HCT116 (cell line): ENCODE data around the gene NACC2. TPM values are rescaled to one million over a fixed set of nuclear protein-coding genes. Genes with fewer than 3 reads are reported as not detected.

Experiments used
- ATAC-seq: fragments of 200-7000 bp; cut with Tn5 transposase; 2 replicates; pipeline ENCODE4 v1.9.1; 2020; ENCODE audit warnings: mild to moderate bottlenecking, moderate library complexity
- BruUV-seq: library from RNA; stranded (reverse); fragments of 400-500 nt; replicated peaks from 2 replicates; lab custom pipeline; 2021; lab: Mats Ljungman, UMichigan
- CTCF ChIA-PET: fragments of 300-600 bp; sonication (Branson Sonifier 250); formaldehyde crosslinking; loops from one replicate; lab custom pipeline; 2021; ENCODE audit warnings: antibody characterized with exemption; lab: Charles Lee
- POLR2A ChIA-PET: fragments of 300-600, 350-600 bp; sonication (Branson Sonifier 250); formaldehyde crosslinking; loops from one replicate; lab custom pipeline; 2021; ENCODE audit warnings: antibody characterized with exemption; lab: Charles Lee
- RAD21 ChIA-PET, 2 experiments: fragments of 300-600 bp; sonication (Branson Sonifier 250); formaldehyde crosslinking; loops; one replicate each; lab custom pipeline; 2023; ENCODE audit warnings: low total read pairs in 2 of 2; ENCODE audit not compliant: uncharacterized antibody in 2 of 2, unreplicated experiment in 2 of 2, low non-redundant PET in 1 of 2; lab: Charles Lee
- DNase-seq: peaks from one replicate; pipeline ENCODE4 v3.0.0-alpha.2; 2010; ENCODE audit warnings: low read depth, low spot score
- H2AFZ ChIP-seq: fragments of 200-600 bp; shearing (Covaris generic), sonication (generic); 2 replicates; pipeline ENCODE4 v1.6.1; 2017; ENCODE audit warnings: low read depth, mixed run types, mixed read lengths, antibody characterized with exemption, low read length; ENCODE audit not compliant: poor library complexity, severe bottlenecking
- H3K27ac ChIP-seq: 2 replicates; pipeline ENCODE4 v1.5.1; 2012; ENCODE audit warnings: low read depth, low read length
- H3K27me3 ChIP-seq: fragments of 200-600 bp; sonication (generic); 2 replicates; pipeline ENCODE4 v1.6.1; 2016; ENCODE audit warnings: mixed run types, low read length, mixed read lengths; ENCODE audit not compliant: insufficient read depth
- H3K36me3 ChIP-seq, 2 experiments: fragments of 200-500 bp in 1 of 2; fragments of 200-600 bp in 1 of 2; sonication (Bioruptor generic) in 1 of 2; sonication (generic) in 1 of 2; 2 replicates each; pipeline versions ENCODE4 v1.5.1 to v1.6.1; 2014 to 2016; ENCODE audit warnings: low read length in 2 of 2, inconsistent platforms in 1 of 2, mixed read lengths in 1 of 2, mixed run types in 1 of 2; ENCODE audit not compliant: insufficient read depth in 2 of 2, control insufficient read depth in 1 of 2
- H3K4me1 ChIP-seq, 2 experiments: fragments of 200-600 bp in 1 of 2; sonication (generic) in 1 of 2; 2 replicates each; pipeline versions ENCODE4 v1.5.1 to v1.6.1; 2012 to 2017; ENCODE audit warnings: low read length in 2 of 2, inconsistent platforms in 1 of 2, mild to moderate bottlenecking in 1 of 2, mixed read lengths in 1 of 2, mixed run types in 1 of 2, moderate library complexity in 1 of 2; ENCODE audit not compliant: insufficient read depth in 2 of 2, control insufficient read depth in 1 of 2
- H3K4me2 ChIP-seq: fragments of 200-600 bp; sonication (generic); 2 replicates; pipeline ENCODE4 v1.6.1; 2017; ENCODE audit warnings: mixed run types, low read length, mixed read lengths
- H3K4me3 ChIP-seq, 2 experiments: fragments of 200-600 bp in 1 of 2; sonication (generic) in 1 of 2; replicated peaks in 1 of 2; 2 replicates each; pipeline ENCODE4 v1.5.1; 2011 to 2016; ENCODE audit warnings: low read length in 2 of 2, control low read depth in 1 of 2, low read depth in 1 of 2, mild to moderate bottlenecking in 1 of 2, mixed read lengths in 1 of 2, mixed run types in 1 of 2
- H3K79me2 ChIP-seq: fragments of 200-600 bp; sonication (generic); 2 replicates; pipeline ENCODE4 v1.6.1; 2017; ENCODE audit warnings: mild to moderate bottlenecking, mixed run types, low read length, moderate library complexity, mixed read lengths; ENCODE audit not compliant: insufficient read depth
- H3K9ac ChIP-seq: fragments of 200-600 bp; sonication (generic); 2 replicates; pipeline ENCODE4 v1.6.1; 2016; ENCODE audit warnings: low read length, mixed read lengths
- H3K9me2 ChIP-seq: fragments of 200-600 bp; sonication (generic), shearing (Covaris generic); 2 replicates; pipeline ENCODE4 v1.6.1; 2017; ENCODE audit warnings: mixed run types, mild to moderate bottlenecking, moderate library complexity; ENCODE audit not compliant: insufficient read depth
- H3K9me3 ChIP-seq, 2 experiments: fragments of 200-500 bp in 1 of 2; fragments of 200-600 bp in 1 of 2; sonication (Bioruptor generic) in 1 of 2; sonication (generic) in 1 of 2; 2 replicates each; pipeline ENCODE4 v1.6.1; 2014 to 2017; ENCODE audit warnings: low read length in 2 of 2, mixed read lengths in 2 of 2, inconsistent platforms in 1 of 2, low read depth in 1 of 2, mild to moderate bottlenecking in 1 of 2, mixed run types in 1 of 2, moderate library complexity in 1 of 2; ENCODE audit not compliant: control insufficient read depth in 1 of 2, insufficient read depth in 1 of 2
- H4K20me1 ChIP-seq: fragments of 200-600 bp; sonication (generic), shearing (Covaris generic); 2 replicates; pipeline ENCODE4 v1.6.1; 2017; ENCODE audit warnings: mixed run types, mild to moderate bottlenecking, moderate library complexity; ENCODE audit not compliant: insufficient read depth
- ATF3 ChIP-seq: IDR thresholded peaks from 2 replicates; pipeline ENCODE4 v1.6.1; 2012
- CBX3 ChIP-seq: IDR thresholded peaks from 2 replicates; pipeline ENCODE4 v1.6.1; 2012; ENCODE audit warnings: low read depth
- CTCF ChIP-seq, 3 experiments: fragments of 200-600 bp in 1 of 3; sonication (generic) in 1 of 3; IDR thresholded peaks in 2 of 3; conservative IDR thresholded peaks in 1 of 3; 2 replicates each; pipeline ENCODE4 v1.5.1; 2012 to 2017; ENCODE audit warnings: low read depth in 2 of 3, low read length in 2 of 3, antibody characterized with exemption in 1 of 3, borderline replicate concordance in 1 of 3, control low read depth in 1 of 3, mild to moderate bottlenecking in 1 of 3, mixed read lengths in 1 of 3, mixed run types in 1 of 3, moderate library complexity in 1 of 3; ENCODE audit not compliant: insufficient read depth in 1 of 3
- EGR1 ChIP-seq: IDR thresholded peaks from 2 replicates; pipeline ENCODE4 v1.6.1; 2012; ENCODE audit warnings: low read depth
- ELF1 ChIP-seq: IDR thresholded peaks from 2 replicates; pipeline ENCODE4 v1.6.1; 2012; ENCODE audit warnings: low read depth, borderline replicate concordance
- EZH2 ChIP-seq: fragments of 200-600 bp; sonication (generic); IDR thresholded peaks from 2 replicates; pipeline ENCODE4 v1.6.1; 2017; ENCODE audit warnings: antibody characterized with exemption, mixed run types
- EZH2phosphoT487 ChIP-seq: fragments of 200-600 bp; IDR thresholded peaks from 2 replicates; pipeline ENCODE4 v1.6.1; 2018; ENCODE audit warnings: antibody characterized with exemption, borderline replicate concordance
- FOSL1 ChIP-seq: IDR thresholded peaks from 2 replicates; pipeline ENCODE4 v1.6.1; 2012; ENCODE audit warnings: low read depth
- JUND ChIP-seq: IDR thresholded peaks from 2 replicates; pipeline ENCODE4 v1.6.1; 2012
- POLR2A ChIP-seq: IDR thresholded peaks from 2 replicates; pipeline ENCODE4 v1.7.0; 2011; ENCODE audit warnings: borderline replicate concordance; ENCODE audit not compliant: insufficient read depth, insufficient read length; ENCODE audit errors: extremely low read depth
- POLR2AphosphoS5 ChIP-seq: IDR thresholded peaks from 2 replicates; pipeline ENCODE4 v1.6.1; 2011; ENCODE audit warnings: mild to moderate bottlenecking, low read depth, low read length, moderate library complexity
- RAD21 ChIP-seq: IDR thresholded peaks from 2 replicates; pipeline ENCODE4 v1.6.1; 2012; ENCODE audit warnings: low read depth, mild to moderate bottlenecking
- REST ChIP-seq: IDR thresholded peaks from 2 replicates; pipeline ENCODE4 v1.6.1; 2012; ENCODE audit warnings: low read depth
- SP1 ChIP-seq: IDR thresholded peaks from 2 replicates; pipeline ENCODE4 v1.6.1; 2012; ENCODE audit warnings: low read depth
- TCF7L2 ChIP-seq: IDR thresholded peaks from 2 replicates; pipeline ENCODE4 v1.7.0; 2011; ENCODE audit warnings: borderline replicate concordance, inconsistent platforms; ENCODE audit not compliant: insufficient read depth, insufficient read length; ENCODE audit errors: extremely low read depth
- YY1 ChIP-seq: IDR thresholded peaks from 2 replicates; pipeline ENCODE4 v1.6.1; 2011; ENCODE audit warnings: low read length, low read depth, moderate library complexity, mild to moderate bottlenecking; ENCODE audit not compliant: insufficient replicate concordance; ENCODE audit errors: extremely low read depth
- ZFX ChIP-seq: fragments of 450-650 bp; IDR thresholded peaks from 2 replicates; pipeline ENCODE4 v1.6.1; 2017
- intact Hi-C: fragments of 100-400 bp; cut with micrococcal nuclease; formaldehyde crosslinking; loops from 2 replicates; pipeline ENCODE4 v1.10.0; 2022
- total RNA-seq: library from RNA; stranded (reverse); gene quantifications from one replicate; pipeline ENCODE4 v1.2.1, GENCODE V29; 2021; ENCODE audit not compliant: unreplicated experiment

The NACC2 gene
- total RNA-seq, 1 experiment from 2014 or later, result 27.8 TPM

- Histone ChIP-seq H4K20me1 (no peaks in the 10 kb centered on the region), H3K9ac (no peak overlapping the region), H3K4me3 (no peak overlapping the region), H3K4me2 (no peak overlapping the region), H3K27me3 (no peaks in the 10 kb centered on the region), H3K27ac (no peak overlapping the region), H3K9me3 (no peaks in the 10 kb centered on the region), H3K4me1 (no peaks in the 10 kb centered on the region; a peak in 1 of 4 replicates), H3K79me2 (no peaks in the 10 kb centered on the region), H2AFZ (no peak overlapping the region), H3K9me2 (no peaks in the 10 kb centered on the region), H3K36me3 (no peaks in the 10 kb centered on the region)
- ATAC-seq (no peak), DNase-seq (no peak)
- TF ChIP-seq JUND, result no peak
- TF ChIP-seq ZFX, result no peak
- TF ChIP-seq TCF7L2, result no peak
- TF ChIP-seq ELF1, result no peak
- no peak for TF ChIP-seq EZH2
- TF ChIP-seq ATF3, result no peak
- TF ChIP-seq CBX3, result no peak
- no peak for TF ChIP-seq SP1
- no peak for TF ChIP-seq EZH2phosphoT487
- no peak for TF ChIP-seq CTCF (IDR thresholded peaks at IDR 0.05 in 2 of 3, conservative IDR thresholded peaks at IDR 0.05 in 1 of 3; ENCODE audit: borderline replicate concordance in 1 of 3, insufficient read depth in 1 of 3, low read depth in 2 of 3, low read length in 2 of 3)
- no peak for TF ChIP-seq POLR2A
- no peak for TF ChIP-seq EGR1
- TF ChIP-seq POLR2AphosphoS5, result no peak
- no peak for TF ChIP-seq YY1
- TF ChIP-seq REST, result no peak
- no peak for TF ChIP-seq RAD21
- no peak for TF ChIP-seq FOSL1
- ChIA-PET CTCF (interaction anchor here (1.5 kb wide), 1 partner anchor 121 kb away, joined by 3 read pairs; no protein-coding TSS in a partner anchor), RAD21 (no interaction called here), POLR2A (no interaction called here)
- BruUV-seq, result no TSS peak
- intact Hi-C loops, result no loop called here
Measured at GRCh38 chr9:136001231-136001630, 93.9 kb downstream of the NACC2 start.
